ACHN (cell line): ENCODE data around the gene KRT84.
"Not testable (repeated sequence)": the region's sequence is repeated elsewhere in the genome, so short reads cannot be mapped to it uniquely, and the experiment has no call there.

Experiments
- DNase-seq: peaks from one replicate; pipeline ENCODE4 v3.0.0-alpha.2; 2015
- in situ Hi-C: cut with HindIII; loops from 2 replicates; pipeline ENCODE4 v1.10.0; 2017; ENCODE audit warnings: low sequenced_read_pairs, low pct_ligation_motif_present, low pct_unique_long_range_greater_than_20kb

Gene KRT84

GRCh38 chr12:52414936-52415335 lies 29.5 kb upstream of the KRT84 start:
- in situ Hi-C loops, result no loop called here
- DNase-seq, result no peak

- in situ Hi-C loops, result no loop called here
- no peak for DNase-seq
Observed at GRCh38 chr12:52413782-52414345, 28.4 kb upstream of the KRT84 start.

DNA sequence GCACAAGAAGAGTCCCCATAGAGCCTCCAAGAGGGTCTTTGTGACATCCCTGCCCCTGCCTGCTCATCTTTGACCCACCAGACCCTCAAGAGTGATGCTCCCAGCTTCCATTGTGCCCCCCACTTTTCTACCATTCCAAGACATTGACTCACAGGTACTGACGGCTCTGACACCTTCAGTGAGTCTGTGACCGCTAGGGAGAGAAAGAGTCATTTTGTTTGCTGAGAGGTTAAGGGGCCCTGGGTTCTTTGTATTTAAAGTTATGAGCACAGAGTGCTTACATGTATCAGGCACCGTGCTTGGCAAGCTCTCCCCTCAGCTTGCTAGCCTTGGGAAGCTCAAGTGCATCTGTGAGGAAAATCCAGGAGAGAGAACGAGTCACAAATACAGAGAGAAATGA lies 27.8 kb upstream of the KRT84 start:
- in situ Hi-C loops, result no loop called here
- DNase-seq, result no peak

GRCh38 chr12:52411815-52412214 lies 26.4 kb upstream of the KRT84 start:
- no peak for DNase-seq
- in situ Hi-C loops, result no loop called here

DNA sequence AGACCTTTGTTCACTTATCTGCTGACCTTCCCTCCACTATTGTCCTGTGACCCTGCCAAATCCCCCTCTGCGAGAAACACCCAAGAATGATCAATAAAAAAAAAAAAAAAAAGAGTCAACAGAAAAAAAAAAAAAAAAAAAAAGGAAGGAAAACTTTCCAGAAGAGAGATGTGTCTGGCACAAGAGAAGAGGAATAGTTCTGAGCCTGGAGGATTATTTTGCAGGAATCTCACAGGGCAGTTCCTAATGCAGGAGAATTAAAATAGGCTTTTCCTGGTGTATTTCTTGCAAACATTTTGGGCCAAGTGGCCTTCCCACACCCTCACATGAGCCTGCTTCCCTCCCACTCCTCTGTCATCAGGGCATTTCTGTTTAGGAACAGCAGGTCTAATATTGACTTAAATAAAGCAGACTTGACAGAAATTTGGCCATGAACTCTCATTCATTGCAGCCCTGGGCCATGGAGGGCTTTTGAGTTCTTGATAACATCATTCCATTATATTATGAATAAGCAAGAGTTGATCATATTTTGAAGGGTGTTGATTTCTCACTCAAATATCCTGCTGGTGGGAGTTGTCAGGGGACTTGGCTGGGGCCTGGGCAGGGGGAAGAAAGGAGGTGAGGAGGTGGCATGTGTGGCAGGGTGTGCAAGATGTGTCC lies 25.3 kb upstream of the KRT84 start:
- in situ Hi-C loops, result not testable (repeated sequence)

GRCh38 chr12:52407918-52408317 lies 22.5 kb upstream of the KRT84 start:
- DNase-seq, result no peak
- in situ Hi-C loops, result no loop called here

More for the DNA sequence above, 25.3 kb upstream of the KRT84 start:
- DNase-seq, result not testable (repeated sequence)

DNA sequence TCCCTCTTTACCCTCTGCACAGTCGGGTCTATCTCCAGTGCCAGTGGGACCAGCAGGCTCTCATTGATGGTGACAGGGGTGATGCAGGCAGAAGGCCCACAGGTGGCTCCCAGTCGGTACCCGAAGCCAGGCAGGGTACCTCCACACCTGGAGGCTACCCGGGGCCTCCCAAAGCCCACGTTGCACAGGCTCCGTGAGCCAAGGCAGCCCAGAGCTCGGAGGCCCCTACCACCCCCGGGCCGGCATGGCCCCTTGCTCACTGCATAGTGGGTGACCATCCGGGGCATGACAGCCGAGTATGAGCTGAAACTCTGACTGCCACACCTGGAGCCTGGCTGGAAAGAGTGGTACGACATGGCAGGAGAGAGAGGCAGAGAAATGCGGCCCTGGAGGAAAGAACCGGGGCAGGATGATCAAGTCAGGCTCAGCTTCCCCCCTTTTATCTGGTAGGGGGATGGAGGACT lies 20.5 kb upstream of the KRT84 start, which contains the start of gene KRT82:
Gene KRT82, minus strand, starts transcription at position 414 of the 464 bp plus-strand sequence. Its CDS starts 58 bp downstream, at position 356.
- DNase-seq, result no peak
- in situ Hi-C loops, result no loop called here

- DNase-seq, result peak; percentile 12
- in situ Hi-C loops, result no loop called here
Observed at GRCh38 chr12:52404951-52405350, 19.5 kb upstream of the KRT84 start.

DNA sequence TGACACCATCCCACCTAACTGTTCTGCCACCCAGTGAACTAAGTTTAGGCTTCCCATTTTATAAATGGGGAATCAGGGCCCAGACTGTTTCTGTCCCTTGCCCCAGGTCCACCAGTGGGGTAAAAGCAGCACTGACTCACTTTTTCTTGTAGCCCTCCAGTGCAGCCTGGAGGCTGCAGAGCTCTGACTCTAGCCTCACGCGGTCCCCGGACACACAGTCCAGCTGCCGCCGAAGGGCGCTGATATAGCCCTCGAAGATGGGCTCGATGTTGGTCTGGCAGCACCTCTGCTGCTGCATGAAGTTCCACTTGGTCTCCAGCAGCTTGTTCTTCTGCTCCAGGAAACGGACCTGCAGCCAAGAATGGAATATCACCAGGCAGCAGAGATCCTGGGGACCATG lies 18.1 kb upstream of the KRT84 start:
- in situ Hi-C loops, result no loop called here

GRCh38 chr12:52402873-52403540 lies 17.6 kb upstream of the KRT84 start:
- in situ Hi-C loops, result no loop called here

More for the DNA sequence above, 18.1 kb upstream of the KRT84 start:
- DNase-seq, result no peak

DNA sequence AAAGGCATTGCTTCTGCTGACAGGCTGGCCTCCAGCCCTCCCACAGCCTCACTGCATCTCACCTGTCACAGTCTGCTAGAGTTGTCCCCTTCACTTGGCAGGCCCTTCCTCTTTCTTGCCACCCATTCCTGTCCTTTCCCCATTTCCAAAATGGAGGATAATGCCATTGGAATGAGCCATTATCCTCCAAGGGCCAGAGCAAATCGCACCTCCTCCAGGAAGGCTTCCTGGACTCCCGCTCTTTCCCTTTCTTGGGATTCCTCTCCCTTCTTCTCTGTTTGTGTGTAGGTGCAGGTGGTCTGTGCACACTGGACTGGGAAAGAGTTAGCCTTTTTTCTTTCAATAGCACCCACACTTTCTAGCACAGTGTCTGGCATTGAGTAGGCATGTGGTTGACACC lies 16.9 kb upstream of the KRT84 start:
- in situ Hi-C loops, result no loop called here
- DNase-seq, result no peak

More at GRCh38 chr12:52402873-52403540, 17.6 kb upstream of the KRT84 start:
- DNase-seq, result no peak

GRCh38 chr12:52401926-52402325 lies 16.5 kb upstream of the KRT84 start:
- in situ Hi-C loops, result no loop called here
- no peak for DNase-seq

GRCh38 chr12:52401526-52401925 lies 16.1 kb upstream of the KRT84 start:
- in situ Hi-C loops, result no loop called here
- DNase-seq, result no peak

- in situ Hi-C loops, result no loop called here
- no peak for DNase-seq
Observed at GRCh38 chr12:52400906-52401305, 15.5 kb upstream of the KRT84 start.

GRCh38 chr12:52399756-52400155 lies 14.3 kb upstream of the KRT84 start:
- in situ Hi-C loops, result no loop called here
- no peak for DNase-seq

- in situ Hi-C loops, result no loop called here
- no peak for DNase-seq
Observed at GRCh38 chr12:52398176-52398575, 12.7 kb upstream of the KRT84 start.

DNA sequence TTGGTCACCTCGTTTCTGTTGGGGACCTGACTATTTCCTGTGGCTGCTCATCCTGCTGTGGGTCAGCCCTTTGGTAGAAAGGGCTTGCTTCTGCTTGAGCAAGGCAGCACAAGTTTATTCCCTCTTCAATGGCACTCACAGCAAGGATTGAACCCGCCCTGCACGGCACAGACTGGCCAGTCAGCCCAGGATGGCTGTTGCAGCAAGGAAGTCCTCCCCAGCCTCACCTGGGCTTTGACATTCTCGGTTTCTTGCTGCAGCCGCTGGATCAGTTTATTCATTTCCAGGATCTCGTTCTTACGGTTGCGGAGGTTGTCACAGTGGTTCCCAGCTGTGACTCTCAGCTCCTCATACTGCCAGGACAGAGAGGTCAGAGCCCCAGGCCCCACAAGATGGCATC lies 11.2 kb upstream of the KRT84 start:
- no peak for DNase-seq
- in situ Hi-C loops, result no loop called here

GRCh38 chr12:52395761-52396434 lies 10.4 kb upstream of the KRT84 start:
- peak; percentile 30 for DNase-seq
- in situ Hi-C loops, result no loop called here

GRCh38 chr12:52394836-52395405 lies 9.5 kb upstream of the KRT84 start:
- in situ Hi-C loops, result no loop called here
- no peak for DNase-seq
